GM18858 (cell line): ENCODE data around the gene SCN3A.

Experiments used
- ATAC-seq: cut with Tn5 transposase; IDR thresholded peaks from one replicate; pipeline ENCODE4 v1.9.1; 2021; ENCODE audit not compliant: unreplicated experiment

SCN3A gene

GRCh38 chr2:165192729-165193128, 11.1 kb downstream of the SCN3A start:
- no peak for ATAC-seq

- ATAC-seq = no peak
These were observed 12.6 kb downstream of the SCN3A start for GRCh38 chr2:165191096-165191728.

- ATAC-seq = no peak
These were observed 18.2 kb downstream of the SCN3A start for GRCh38 chr2:165185633-165186032.

- ATAC-seq = no peak
These were observed 21.8 kb downstream of the SCN3A start for GRCh38 chr2:165182029-165182428.

DNA sequence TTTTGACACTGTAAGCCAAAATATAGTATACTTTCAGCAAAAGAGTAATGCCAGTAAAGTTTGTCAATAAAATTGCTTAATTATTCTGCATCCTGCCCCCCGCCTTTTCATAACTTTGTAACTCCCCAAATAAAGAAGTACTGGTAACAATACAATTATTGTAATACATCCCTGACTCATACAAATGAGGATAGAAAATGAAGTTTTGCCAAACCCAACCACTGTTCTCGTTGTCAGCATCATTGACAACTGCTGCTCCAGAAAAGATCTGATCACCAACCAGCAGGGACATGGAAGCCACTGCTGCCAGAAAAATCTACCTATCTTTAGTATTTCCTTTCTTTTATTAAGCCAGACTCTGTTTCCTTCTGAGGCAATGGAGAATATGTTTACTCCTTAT, 27.1 kb downstream of the SCN3A start:
- ATAC-seq = no peak

GRCh38 chr2:165173215-165173614, 30.6 kb downstream of the SCN3A start:
- ATAC-seq = no peak

- ATAC-seq = no peak
These were observed 39.6 kb downstream of the SCN3A start for GRCh38 chr2:165164201-165164600.

GRCh38 chr2:165163761-165164160, 40.1 kb downstream of the SCN3A start:
- no peak for ATAC-seq

- ATAC-seq = no peak
These were observed 41.4 kb downstream of the SCN3A start for GRCh38 chr2:165162466-165162865.

GRCh38 chr2:165161510-165161909, 42.3 kb downstream of the SCN3A start:
- ATAC-seq = no peak

GRCh38 chr2:165157160-165157559, 46.7 kb downstream of the SCN3A start:
- no peak for ATAC-seq

DNA sequence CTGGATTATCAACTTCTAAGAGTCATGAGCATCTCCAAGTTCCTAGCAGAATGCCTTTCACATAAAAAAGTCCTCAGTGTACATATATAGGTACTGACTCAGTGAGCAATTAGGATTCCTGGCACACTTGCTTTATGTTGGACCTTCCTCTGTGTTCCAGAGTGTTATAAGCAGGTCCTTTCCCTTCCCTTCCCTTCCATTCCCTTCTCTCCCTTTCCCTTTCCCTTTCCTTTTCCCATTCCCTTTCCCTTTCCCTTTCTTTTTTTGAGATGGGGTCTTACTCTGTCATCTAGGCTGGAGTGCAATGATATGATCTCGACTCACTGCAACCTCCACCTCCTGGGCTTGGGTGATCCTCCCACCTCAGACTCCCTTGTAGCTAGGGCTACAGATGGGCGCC, 48.7 kb downstream of the SCN3A start:
- ATAC-seq = no peak

- ATAC-seq = peak; percentile 76
These were observed 54.4 kb downstream of the SCN3A start for GRCh38 chr2:165149439-165149838.

DNA sequence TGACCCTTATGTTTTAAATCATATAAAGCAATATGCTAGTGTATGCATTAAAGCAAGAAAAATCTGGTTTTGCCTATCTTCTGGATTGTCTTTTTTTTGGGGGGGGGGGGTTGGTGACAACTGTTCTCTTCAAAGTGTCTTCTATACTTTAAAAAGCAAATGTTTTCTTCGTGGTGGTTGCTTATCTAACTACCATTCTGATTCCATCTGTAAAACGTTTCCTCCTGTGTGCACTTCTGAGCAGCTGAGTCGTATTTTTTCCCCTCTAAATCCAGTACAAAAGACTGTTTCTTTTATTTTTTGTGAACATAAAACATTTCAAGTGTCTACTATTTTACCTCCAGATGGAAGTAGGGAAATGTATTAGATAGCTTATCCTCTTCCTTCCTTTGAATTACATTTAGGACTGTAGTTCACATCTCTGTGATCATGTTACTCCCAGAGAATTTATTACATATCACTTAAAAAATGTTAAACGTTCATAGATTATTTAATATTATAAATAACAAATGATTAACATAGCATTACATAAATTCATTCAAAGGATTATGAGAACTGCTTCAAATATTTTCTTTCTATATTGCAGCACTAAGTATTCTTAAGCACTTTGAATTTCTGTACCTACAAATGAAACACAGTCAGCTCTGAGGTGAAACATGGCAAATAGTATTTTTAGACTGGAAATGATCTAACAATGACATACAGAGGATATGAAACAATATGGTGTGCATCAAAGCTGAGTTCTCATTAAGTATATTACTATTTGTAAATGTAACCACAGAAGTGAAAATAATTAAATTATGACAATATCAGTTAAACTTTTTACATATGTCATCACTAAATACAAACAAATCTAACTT, 56.4 kb downstream of the SCN3A start:
- ATAC-seq = no peak

DNA sequence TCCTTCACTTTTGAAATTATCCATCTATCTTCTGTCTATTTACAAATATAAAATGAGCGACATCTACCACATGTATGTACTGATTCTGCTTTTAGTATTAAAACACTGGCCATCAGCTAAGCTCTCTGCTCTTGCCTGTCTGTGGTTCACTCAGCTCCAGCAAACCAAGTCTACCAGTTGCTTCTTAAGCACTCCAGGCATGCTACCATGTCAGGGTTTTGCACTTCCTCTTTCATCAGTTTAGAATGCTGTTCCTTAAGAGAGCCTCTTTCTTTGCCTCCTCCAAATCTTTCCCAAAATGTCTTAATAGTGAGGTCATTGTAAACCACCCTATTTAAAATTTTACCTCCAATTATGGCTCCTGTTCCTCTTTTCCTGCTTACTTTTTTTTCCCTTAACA, 59.5 kb downstream of the SCN3A start:
- ATAC-seq = no peak

DNA sequence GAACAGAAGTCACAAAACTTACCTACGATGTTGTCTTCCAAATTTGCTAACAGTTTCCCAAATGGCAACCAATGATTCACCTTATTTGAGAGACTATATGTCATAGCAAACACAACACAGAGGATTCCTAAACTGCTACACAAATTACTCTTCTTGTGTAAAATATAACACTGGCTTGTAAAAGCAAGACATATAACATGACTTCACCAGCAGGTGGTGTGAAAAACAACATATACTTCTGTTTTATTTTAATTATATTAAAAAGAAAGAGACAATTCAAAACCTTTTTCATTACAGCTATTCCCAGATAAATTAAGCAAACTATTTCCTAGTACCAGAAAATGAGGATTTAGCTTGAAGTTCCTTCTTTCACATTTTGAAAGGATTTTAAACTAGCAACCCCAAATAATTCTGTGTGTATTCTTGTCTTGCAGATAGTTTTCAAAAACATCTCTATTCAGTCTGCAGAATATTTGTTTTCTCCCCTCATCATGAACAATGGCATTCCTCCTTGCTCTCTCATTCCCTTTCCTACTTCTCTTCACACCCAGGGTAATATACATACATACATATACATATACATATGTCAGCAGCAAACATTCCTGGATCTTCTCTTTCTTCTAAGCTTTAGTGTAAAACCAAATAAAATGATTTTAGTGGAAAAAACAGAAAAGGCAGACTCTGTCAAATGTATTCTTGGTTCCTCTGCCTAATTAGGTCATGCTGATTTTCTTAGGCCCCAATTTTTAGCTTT, 62.1 kb downstream of the SCN3A start:
- no peak for ATAC-seq

GRCh38 chr2:165126244-165126643, 77.6 kb downstream of the SCN3A start:
- no peak for ATAC-seq

DNA sequence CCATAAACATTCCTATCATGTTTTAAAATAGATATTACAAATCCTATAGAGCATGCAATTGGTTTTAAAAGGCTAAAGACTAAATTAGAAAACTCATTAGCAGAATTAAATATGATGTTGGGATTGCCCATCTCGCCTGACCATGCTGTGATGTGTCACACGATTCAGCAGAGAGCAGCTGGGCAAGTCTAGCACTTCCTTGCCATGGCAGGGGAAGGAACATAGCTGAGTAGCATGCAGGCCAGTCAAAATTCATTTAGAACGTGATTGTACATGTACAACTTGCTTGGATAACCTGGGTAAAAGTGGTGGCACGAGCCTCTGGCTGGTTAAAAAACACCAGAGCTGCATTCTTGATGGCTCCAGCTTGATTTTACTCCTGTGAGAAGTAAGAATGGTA, 81.3 kb downstream of the SCN3A start:
- no peak for ATAC-seq

DNA sequence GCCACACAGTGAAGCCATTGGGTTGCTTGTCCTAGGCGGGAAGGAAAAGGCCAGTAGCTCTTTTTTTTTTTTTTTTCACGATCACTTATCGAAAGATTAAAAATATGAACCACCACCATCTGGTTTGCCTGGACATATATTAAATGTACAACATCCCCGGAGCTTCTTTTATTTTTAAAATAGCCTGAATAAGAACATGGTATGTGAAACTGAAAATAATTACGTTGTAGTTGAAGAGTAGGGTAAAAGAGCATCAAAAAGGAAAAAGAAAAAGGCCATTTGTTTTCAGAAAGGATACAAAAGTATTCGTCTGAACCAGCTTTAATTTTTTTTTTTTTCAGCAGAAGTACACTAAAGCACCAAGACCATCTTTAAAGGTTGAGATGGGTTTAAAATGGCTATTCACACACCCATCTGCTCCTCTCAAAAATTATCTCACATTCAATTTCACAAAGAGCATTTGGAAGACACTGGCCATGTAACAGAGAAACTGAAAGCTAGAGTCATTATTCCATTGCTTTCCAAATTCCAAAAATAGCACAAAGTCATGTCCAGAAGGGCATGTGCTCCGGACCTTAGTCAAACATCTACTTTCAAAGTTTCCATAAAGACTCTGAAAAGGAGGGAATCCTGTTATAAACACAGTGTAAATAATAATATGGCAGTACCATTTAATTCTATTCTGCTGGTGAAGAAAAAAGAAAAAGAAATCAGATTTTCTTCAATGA, 82.9 kb downstream of the SCN3A start:
- no peak for ATAC-seq

- no peak for ATAC-seq
These were observed 88.6 kb downstream of the SCN3A start for GRCh38 chr2:165115258-165115657.

DNA sequence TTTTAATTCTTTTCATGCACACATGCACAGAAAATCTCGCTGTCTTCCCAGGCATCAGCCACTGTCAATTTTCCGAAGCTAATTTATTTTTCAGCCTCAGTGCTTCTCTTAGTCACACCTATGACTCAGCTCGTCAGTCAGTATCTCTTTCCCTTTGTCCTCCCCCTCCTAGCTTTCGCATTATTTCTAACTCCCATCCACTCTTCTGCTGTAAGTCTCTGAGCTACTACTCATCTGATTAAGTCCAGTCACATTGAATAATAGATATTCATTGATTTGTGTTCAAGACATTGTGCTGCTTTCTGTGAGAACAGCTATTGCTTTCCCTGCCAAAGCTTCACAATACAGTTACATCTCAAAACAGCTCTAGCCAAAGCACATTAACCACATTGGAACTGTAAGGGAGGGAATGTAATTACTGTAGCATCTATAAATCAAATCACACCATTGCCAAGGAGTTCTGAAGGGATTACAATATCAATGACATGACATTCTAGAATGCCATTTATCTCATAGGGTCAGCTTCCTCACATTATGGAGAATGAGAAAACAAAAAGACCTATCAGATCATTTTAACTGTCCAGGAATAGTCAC, 89.4 kb downstream of the SCN3A start:
- no peak for ATAC-seq
